Spleen (tissue), 11 donors: ENCODE results near the gene BCL6B. TPM values are rescaled to one million over a fixed set of nuclear protein-coding genes. Genes with fewer than 3 reads are reported as not detected.
A peak's percentile ranks its signal among the peaks of the same experiment; 100 is the strongest.
"Not testable (repeated sequence)": the region's sequence is repeated elsewhere in the genome, so short reads cannot be mapped to it uniquely, and the experiment has no call there.

Experiments
- DNase-seq: peaks from one replicate; pipeline ENCODE4 v3.0.0-alpha.2; 2020
- H3K27ac ChIP-seq, 8 donors: fragments of 200-600 bp; sonication (generic) in 7 of 8; 1 replicate in 4 of 8; 2 replicates in 4 of 8; pipeline versions ENCODE4 v1.5.0 to v1.8.0; 2016 to 2021; ENCODE audit warnings: inconsistent platforms in 4 of 8, mild to moderate bottlenecking in 4 of 8, moderate library complexity in 1 of 8
- H3K27me3 ChIP-seq, 7 donors: fragments of 200-600 bp; sonication (generic) in 6 of 7; replicated peaks in 1 of 7; 1 replicate in 4 of 7; 2 replicates in 3 of 7; pipeline versions ENCODE4 v1.5.0 to v1.8.0; 2016 to 2021; ENCODE audit warnings: inconsistent platforms in 3 of 7, mild to moderate bottlenecking in 1 of 7
- H3K36me3 ChIP-seq, 6 donors: fragments of 200-600 bp; sonication (generic) in 5 of 6; 1 replicate in 4 of 6; 2 replicates in 2 of 6; pipeline versions ENCODE4 v1.5.0 to v1.8.0; 2016 to 2021; ENCODE audit warnings: inconsistent platforms in 2 of 6
- H3K4me1 ChIP-seq, 6 donors: fragments of 200-600 bp; sonication (generic) in 5 of 6; 1 replicate in 3 of 6; 2 replicates in 3 of 6; pipeline versions ENCODE4 v1.5.0 to v1.8.0; 2016 to 2021; ENCODE audit warnings: inconsistent platforms in 3 of 6
- H3K4me3 ChIP-seq, 8 donors: fragments of 200-600 bp; sonication (generic) in 7 of 8; 1 replicate in 4 of 8; 2 replicates in 4 of 8; pipeline versions ENCODE4 v1.5.0 to v1.8.0; 2016 to 2021; ENCODE audit warnings: inconsistent platforms in 4 of 8, mild to moderate bottlenecking in 4 of 8, moderate library complexity in 2 of 8
- H3K9me3 ChIP-seq, 8 donors: fragments of 200-600 bp; sonication (generic) in 7 of 8; 1 replicate in 4 of 8; 2 replicates in 4 of 8; pipeline versions ENCODE4 v1.5.0 to v1.8.0; 2016 to 2021; ENCODE audit warnings: inconsistent platforms in 4 of 8
- POLR2A ChIP-seq, 3 donors: fragments of 450-650 bp; IDR thresholded peaks; one replicate each; pipeline ENCODE4 v1.5.1; 2017; ENCODE audit warnings: antibody characterized with exemption in 3 of 3, mild to moderate bottlenecking in 1 of 3
- POLR2AphosphoS5 ChIP-seq, 3 donors: sonication (generic); formaldehyde crosslinking; IDR thresholded peaks; one replicate each; pipeline ENCODE4 v1.5.1; 2017; ENCODE audit warnings: antibody characterized with exemption in 3 of 3
- whole genome bisulfite sequencing, 5 donors: extraction: QIAGEN DNeasy Blood & Tissue Kit in 3 of 5; methylation state at CpG; one replicate each; pipeline versions ENCODE4 v1.1.5 to v1.1.7; 2013 to 2018; 5-methylcytosine and 5-hydroxymethylcytosine counted together
- intact Hi-C: fragments of 100-400 bp; cut with DNase I; formaldehyde crosslinking; loops from one replicate; pipeline ENCODE4 v1.15.0; 2023; ENCODE audit warnings: low total_unique reads
- polyA plus RNA-seq, 3 donors: library from polyadenylated mRNA; stranded (reverse); fragments of 200-250 nt; gene quantifications; one replicate each; pipeline ENCODE4 v1.2.1, GENCODE V29; 2013
- total RNA-seq, 7 donors: library from RNA; depleted of rRNA in 3 of 7; stranded (reverse); fragments of >200 nt in 3 of 7; fragmentation: NEBNext Ultra II Directional in 4 of 7; extraction: Animal tissue kit (Norgen Biotek cat#: 25700) in 4 of 7; gene quantifications; one replicate each; pipeline versions ENCODE4 v1.1.0 to v1.2.1, GENCODE V29; 2016 to 2021
- TF ChIP-seq, protein P1 (sequence below), 11 experiments: fragments of 200-600 bp in 7 of 11; fragments of 450-650 bp in 4 of 11; sonication (generic) in 4 of 11; IDR thresholded peaks in 8 of 11; conservative IDR thresholded peaks in 3 of 11; 1 replicate in 7 of 11; 2 replicates in 4 of 11; pipeline versions ENCODE4 v1.4.0 to v1.8.0; 2016 to 2021; ENCODE audit warnings: antibody characterized with exemption in 11 of 11, inconsistent platforms in 4 of 11, mild to moderate bottlenecking in 1 of 11
- donor health status: healthy with polysubstance abuse.
- donor health status: DM: no; HTN: no; CAD: no; lungs with moderate emphysema.
- donor health status: DM: no; HTN: no; CAD: no.
- donor health status: Bipolar disorder and iron deficiency.
- donor health status: healthy.
- donor health status: DM: no; HTN: no; CAD: no.
- donor health status: DM: yes; HTN: yes; CAD: no.

BCL6B gene
- total and polyA plus RNA-seq, 10 donors = 4.2 to 92.5 (median 19.7) TPM

- no peaks in the 10 kb centered on the region for H3K36me3 ChIP-seq
- H3K27me3 ChIP-seq = peaks cover 0 to 54% (median 24%) of the 10 kb centered on the region in 7 donors
- peak overlapping the region; percentile 2 to 89 (median 76) for H3K27ac ChIP-seq
- H3K9me3 ChIP-seq = no peaks in the 10 kb centered on the region
- DNase-seq = peak; percentile 83
- WGBS, 5 donors = 6 to 18% (median 14%) methylated on average over 15 of the region's 15 CpGs
- TF ChIP-seq POLR2A (IDR thresholded peaks at IDR 0.05) (no peak), POLR2AphosphoS5 (IDR thresholded peaks at IDR 0.05) (no peak)
- TF ChIP-seq, protein P1, sequence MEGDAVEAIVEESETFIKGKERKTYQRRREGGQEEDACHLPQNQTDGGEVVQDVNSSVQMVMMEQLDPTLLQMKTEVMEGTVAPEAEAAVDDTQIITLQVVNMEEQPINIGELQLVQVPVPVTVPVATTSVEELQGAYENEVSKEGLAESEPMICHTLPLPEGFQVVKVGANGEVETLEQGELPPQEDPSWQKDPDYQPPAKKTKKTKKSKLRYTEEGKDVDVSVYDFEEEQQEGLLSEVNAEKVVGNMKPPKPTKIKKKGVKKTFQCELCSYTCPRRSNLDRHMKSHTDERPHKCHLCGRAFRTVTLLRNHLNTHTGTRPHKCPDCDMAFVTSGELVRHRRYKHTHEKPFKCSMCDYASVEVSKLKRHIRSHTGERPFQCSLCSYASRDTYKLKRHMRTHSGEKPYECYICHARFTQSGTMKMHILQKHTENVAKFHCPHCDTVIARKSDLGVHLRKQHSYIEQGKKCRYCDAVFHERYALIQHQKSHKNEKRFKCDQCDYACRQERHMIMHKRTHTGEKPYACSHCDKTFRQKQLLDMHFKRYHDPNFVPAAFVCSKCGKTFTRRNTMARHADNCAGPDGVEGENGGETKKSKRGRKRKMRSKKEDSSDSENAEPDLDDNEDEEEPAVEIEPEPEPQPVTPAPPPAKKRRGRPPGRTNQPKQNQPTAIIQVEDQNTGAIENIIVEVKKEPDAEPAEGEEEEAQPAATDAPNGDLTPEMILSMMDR (IDR thresholded peaks at IDR 0.05 in 8 of 11, conservative IDR thresholded peaks at IDR 0.05 in 3 of 11) = no peak
- H3K4me3 ChIP-seq = peak overlapping the region in 6 of 8 donors; percentile 7 to 66 (median 33)
- intact Hi-C loops = loop anchor here (10.0 kb wide), 1 partner anchor 259 kb away; the partner anchor contains the start of gene EIF5A
- H3K4me1 ChIP-seq = peaks cover 20 to 61% (median 42%) of the 10 kb centered on the region in 6 donors
Measured at GRCh38 chr17:7046127-7046724, 23.4 kb downstream of the BCL6B start.

DNA sequence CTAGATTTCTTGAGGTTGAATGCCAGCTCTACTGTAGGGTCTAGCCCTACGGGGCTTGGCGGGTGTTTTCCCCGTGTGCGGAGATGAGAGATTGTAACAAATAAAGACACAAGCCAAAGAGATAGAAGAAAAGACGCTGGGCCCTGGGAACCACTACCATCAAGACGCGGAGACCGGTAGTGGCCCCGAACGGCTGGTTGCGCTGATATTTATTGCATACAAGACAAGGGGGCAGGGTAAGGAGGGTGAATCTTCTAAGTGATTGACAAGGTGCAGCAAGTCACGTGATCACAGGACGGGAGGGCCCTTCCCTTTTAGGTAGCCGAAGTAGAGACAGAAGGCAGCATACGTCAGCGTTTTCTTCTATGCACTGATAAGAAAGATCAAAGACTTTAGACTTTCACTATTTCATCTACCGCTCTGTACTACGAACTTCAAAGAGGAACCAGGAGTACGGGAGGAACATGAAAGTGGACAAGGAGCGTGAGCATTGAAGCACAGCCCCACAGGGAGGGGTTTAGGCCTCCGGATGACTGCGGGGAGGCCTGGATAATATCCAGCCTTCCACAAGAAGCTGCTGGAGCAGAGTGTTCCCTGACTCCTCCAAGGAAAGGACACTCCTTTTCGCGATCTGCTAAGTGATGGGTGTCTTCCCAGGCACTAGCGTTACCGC is 24.0 kb downstream of the BCL6B start:
- peak; percentile 85 for DNase-seq
- intact Hi-C loops = loop anchor here (10.0 kb wide), 1 partner anchor 258 kb away; the partner anchor contains the start of gene EIF5A
- H3K27ac ChIP-seq = peak overlapping the region; percentile 2 to 89 (median 76)
- H3K9me3 ChIP-seq, H3K36me3 ChIP-seq: not testable (repeated sequence)
- TF ChIP-seq POLR2AphosphoS5 (IDR thresholded peaks at IDR 0.05) = peak in 2 of 3 donors; percentile 34 to 79
- 13 to 17% (median 15%) methylated on average over 26 of the region's 26 CpGs for WGBS, 5 donors
- peaks cover 0 to 50% (median 24%) of the 10 kb centered on the region in 7 donors for H3K27me3 ChIP-seq
- peak overlapping the region in 6 of 8 donors; percentile 7 to 66 (median 33) for H3K4me3 ChIP-seq
- peaks cover 20 to 55% (median 41%) of the 10 kb centered on the region in 6 donors for H3K4me1 ChIP-seq

- Histone ChIP-seq H3K36me3 (no peaks in the 10 kb centered on the region), H3K27me3 (peaks cover 0 to 43% (median 18%) of the 10 kb centered on the region in 7 donors), H3K27ac (peak overlapping the region in 5 of 8 donors; percentile 49 to 89 (median 81)), H3K4me1 (peaks cover 16 to 54% (median 34%) of the 10 kb centered on the region in 6 donors), H3K4me3 (peak overlapping the region in 2 of 8 donors; percentile 40 to 66), H3K9me3 (no peaks in the 10 kb centered on the region)
- intact Hi-C loops = loop anchor here (10.0 kb wide), 1 partner anchor 257 kb away; the partner anchor contains the start of gene EIF5A
- DNase-seq = no peak
- TF ChIP-seq POLR2A (IDR thresholded peaks at IDR 0.05) = no peak
- no peak for TF ChIP-seq POLR2AphosphoS5 (IDR thresholded peaks at IDR 0.05)
- TF ChIP-seq, protein P1 (IDR thresholded peaks at IDR 0.05 in 8 of 11, conservative IDR thresholded peaks at IDR 0.05 in 3 of 11) = no peak
- WGBS, 5 donors = 62 to 80% (median 80%) methylated on average over 6 of the region's 6 CpGs
Measured at GRCh38 chr17:7047566-7047965, 24.7 kb downstream of the BCL6B start.

DNA sequence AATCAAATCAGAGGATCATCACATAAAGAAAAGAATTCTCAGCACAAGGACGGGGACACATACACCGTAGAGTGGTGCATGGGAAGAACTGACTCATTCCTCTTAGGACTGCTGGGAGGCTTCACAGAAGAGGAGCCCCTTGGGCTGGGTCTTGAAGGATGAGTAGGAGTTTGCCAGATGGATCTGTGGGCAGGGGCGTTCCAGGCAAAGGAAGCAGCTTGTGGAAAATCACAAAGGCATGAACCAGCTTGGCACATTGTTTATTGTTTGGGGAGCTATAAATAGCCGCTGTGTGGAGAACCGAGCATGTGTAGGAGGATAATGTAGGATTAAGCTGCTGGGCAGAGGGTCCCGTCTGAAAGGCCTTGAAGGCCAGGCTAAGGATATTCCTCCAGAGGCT is 26.1 kb downstream of the BCL6B start:
- Histone ChIP-seq H3K36me3 (no peaks in the 10 kb centered on the region), H3K27me3 (peaks cover 0 to 29% (median 4%) of the 10 kb centered on the region in 7 donors), H3K4me3 (no peak overlapping the region), H3K9me3 (no peaks in the 10 kb centered on the region), H3K4me1 (peaks cover 2 to 40% (median 20%) of the 10 kb centered on the region in 6 donors), H3K27ac (no peak overlapping the region)
- intact Hi-C loops = loop anchor here (10.0 kb wide), 1 partner anchor 256 kb away; the partner anchor contains the start of gene EIF5A
- TF ChIP-seq POLR2A (IDR thresholded peaks at IDR 0.05) (no peak), POLR2AphosphoS5 (IDR thresholded peaks at IDR 0.05) (no peak)
- TF ChIP-seq, protein P1 (IDR thresholded peaks at IDR 0.05 in 8 of 11, conservative IDR thresholded peaks at IDR 0.05 in 3 of 11) = no peak
- no peak for DNase-seq
- 80 to 85% (median 82%) methylated on average over 6 of the region's 6 CpGs for WGBS, 5 donors

DNA sequence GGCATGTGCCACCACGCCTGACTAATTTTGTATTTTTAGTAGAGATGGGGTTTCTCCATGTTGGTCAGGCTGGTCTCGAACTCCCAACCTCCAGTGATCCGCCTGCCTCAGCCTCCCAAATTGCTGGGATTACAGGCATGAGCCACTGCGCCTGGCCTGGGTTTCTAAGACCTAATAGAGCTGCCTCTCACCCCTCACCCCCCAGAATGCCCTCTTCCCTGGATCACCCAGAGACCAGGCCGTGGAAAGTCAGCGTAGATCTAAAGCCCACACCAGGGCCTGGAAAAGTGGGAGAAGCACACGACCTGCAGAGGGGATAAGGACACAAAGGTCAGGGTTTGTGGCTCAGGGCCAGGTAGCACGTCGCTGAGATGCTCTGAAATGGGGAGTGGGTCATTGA is 27.7 kb downstream of the BCL6B start:
- DNase-seq, H3K27ac ChIP-seq, H3K9me3 ChIP-seq, intact Hi-C loops, H3K36me3 ChIP-seq, H3K4me3 ChIP-seq: not testable (repeated sequence)
- WGBS, 5 donors = 71 to 89% (median 81%) methylated on average over 7 to 9 of the region's 9 CpGs
- Histone ChIP-seq H3K27me3 (peaks cover 0 to 14% (median 0%) of the 10 kb centered on the region in 7 donors), H3K4me1 (peaks cover 0 to 32% (median 16%) of the 10 kb centered on the region in 6 donors)
